GM18873 (cell line): ENCODE results near the gene TBC1D21.
"Not testable (repeated sequence)": the region's sequence is repeated elsewhere in the genome, so short reads cannot be mapped to it uniquely, and the experiment has no call there.

Source experiments
- ATAC-seq: cut with Tn5 transposase; IDR thresholded peaks from one replicate; pipeline ENCODE4 v1.9.1; 2021; ENCODE audit warnings: mild to moderate bottlenecking, moderate library complexity, moderate number of reproducible peaks; ENCODE audit not compliant: unreplicated experiment, low FRiP score

Gene TBC1D21

DNA sequence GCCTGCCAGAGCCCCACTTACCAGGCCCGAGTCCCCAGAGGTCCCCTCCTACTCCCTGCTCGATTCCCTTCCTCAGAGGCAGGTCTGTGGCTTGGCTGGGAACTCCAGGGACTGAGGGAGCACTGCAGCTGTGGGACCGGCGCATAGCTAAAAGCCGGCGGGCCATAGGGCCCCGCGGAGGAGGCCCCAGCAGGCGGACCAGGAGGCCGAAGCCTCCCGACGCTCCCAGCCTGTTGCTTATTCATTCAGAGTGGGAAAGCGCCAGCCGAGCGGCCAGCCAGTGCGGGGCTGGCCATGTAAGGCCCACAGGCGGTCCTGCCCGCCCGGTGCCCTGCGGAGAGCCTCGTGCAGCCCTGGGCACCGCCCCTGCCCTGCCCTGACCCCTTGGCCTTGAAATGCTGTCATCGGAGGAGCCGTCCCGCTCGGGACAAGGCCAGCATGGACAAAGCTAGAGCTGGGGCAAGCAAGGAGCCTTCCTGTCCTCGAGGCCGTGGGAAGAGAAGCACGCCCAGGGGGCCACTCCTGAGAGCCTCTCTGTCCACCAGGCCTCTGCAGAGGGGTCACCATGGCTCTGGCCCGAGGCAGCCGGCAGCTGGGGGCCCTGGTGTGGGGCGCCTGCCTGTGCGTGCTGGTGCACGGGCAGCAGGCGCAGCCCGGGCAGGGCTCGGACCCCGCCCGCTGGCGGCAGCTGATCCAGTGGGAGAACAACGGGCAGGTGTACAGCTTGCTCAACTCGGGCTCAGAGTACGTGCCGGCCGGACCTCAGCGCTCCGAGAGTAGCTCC lies 53.0 kb downstream of the TBC1D21 start, which contains the start of gene LOXL1:
TSS of gene LOXL1 (plus strand) at position 244 of the 784 bp plus-strand sequence. CDS start at position 566, 322 bp downstream.
- no peak for ATAC-seq

DNA sequence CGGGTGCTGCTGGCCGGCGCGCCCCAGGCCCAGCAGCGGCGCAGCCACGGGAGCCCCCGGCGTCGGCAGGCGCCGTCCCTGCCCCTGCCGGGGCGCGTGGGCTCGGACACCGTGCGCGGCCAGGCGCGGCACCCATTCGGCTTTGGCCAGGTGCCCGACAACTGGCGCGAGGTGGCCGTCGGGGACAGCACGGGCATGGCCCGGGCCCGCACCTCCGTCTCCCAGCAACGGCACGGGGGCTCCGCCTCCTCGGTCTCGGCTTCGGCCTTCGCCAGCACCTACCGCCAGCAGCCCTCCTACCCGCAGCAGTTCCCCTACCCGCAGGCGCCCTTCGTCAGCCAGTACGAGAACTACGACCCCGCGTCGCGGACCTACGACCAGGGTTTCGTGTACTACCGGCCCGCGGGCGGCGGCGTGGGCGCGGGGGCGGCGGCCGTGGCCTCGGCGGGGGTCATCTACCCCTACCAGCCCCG lies 53.7 kb downstream of the TBC1D21 start:
- ATAC-seq, result no peak

DNA sequence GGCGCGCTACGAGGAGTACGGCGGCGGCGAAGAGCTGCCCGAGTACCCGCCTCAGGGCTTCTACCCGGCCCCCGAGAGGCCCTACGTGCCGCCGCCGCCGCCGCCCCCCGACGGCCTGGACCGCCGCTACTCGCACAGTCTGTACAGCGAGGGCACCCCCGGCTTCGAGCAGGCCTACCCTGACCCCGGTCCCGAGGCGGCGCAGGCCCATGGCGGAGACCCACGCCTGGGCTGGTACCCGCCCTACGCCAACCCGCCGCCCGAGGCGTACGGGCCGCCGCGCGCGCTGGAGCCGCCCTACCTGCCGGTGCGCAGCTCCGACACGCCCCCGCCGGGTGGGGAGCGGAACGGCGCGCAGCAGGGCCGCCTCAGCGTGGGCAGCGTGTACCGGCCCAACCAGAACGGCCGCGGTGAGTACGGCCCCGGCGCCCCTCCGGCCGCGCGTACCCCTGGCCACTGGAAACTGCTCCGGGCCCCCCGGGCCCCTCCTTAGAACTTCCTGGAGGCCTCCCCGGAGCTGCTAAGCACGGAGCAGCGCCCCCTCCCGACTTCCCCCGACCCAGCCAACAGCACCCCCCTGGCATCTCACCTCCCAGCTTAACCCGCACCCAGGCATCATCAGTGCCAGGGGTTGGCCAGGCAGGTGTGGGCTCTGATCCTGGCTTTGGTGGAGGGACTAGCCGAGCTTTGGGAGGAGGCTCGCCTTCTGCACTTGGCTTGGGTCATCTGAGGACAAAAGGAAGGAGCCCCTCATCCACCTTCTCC lies 54.3 kb downstream of the TBC1D21 start:
- no peak for ATAC-seq

DNA sequence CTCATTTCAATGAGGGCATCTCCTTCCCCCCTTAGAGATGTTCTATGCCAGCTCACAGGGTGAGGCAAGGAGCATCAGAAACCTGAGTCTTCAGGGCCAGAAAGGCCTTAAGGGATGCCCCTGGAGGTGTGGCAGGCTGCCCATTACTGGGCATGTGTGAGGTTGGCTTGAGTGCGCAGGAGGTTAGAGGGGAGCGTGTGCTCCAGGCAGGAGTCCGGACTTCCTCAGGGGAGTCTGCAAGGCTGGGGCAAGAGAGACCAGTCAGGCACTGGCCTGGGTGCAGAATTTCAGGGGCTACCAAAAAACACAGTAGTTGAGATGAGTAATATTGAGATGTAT lies 54.8 kb downstream of the TBC1D21 start:
- ATAC-seq, result no peak

DNA sequence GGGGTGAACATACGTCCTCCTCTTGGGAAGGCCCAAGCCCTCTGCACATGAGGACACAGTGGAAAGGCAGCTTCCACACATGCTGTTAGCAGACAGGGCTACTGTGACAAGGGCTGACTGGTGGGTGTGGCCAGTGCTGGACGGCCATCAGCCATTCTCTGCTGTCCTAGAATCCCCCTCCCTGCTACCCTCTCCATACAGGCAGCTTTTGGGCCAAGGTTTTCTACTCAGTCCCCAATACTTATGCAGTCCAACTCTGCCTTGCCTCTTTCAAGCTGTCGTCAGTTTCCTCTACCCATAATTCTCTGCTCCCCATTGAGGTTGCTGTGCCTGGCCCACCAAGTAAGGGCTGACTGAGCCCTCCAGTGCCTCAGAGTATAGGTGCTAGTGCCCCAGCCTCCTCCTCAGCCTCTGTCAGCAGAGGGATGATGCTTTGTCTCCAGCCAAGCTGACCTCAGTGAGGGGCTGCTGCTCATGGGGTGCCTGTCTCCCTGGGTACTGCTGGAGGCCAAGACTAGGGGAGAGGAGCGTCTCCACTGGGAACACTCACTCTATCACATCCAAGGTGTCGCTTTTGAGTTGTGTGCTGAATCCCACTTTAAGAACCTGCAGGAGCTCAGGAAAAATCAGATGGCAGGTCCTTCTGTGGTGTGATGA lies 55.7 kb downstream of the TBC1D21 start:
- no peak for ATAC-seq

DNA sequence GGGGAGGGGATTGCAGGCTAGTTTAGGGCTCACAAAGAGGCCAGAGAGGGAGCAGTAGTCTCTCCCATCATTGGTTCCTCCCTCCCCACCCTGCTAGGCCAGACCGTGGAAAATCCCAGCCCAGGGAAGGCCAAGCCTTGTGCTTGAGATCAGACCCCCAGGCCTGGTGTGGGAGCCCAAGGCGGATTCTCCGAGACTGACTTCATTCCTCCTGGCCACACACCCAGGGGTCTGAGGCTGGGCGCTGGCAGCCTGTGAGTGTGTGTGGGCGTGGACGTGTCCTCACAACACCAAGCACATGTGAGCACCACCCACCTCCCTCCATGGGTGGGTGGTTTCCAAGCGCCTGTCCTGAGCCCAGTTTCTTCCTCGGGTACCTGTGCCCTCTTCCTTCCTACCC lies 57.0 kb downstream of the TBC1D21 start:
- no peak for ATAC-seq

DNA sequence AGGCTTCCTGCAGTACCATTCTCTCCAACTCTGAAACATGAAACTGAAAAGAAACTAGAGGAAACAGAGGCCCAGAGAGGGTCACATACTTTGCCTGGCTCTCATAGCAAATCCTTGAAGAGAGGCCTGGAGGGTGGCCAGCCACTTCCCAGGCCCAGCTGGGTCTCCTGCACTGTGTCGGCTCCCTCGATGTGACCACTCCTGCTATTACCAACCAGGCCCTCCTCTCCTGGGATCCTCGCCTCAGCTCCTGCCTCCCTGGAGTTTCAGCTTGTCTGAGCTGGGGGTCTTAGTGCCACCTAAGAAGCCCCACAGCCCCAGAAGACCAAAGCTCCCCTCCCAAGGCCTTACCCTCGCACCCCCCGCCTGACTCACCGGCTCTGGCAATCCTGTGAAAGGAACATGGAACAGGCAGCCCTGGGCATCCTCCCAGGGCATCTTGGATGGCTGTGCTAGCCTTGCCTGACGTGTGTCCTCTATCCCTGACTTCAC lies 57.5 kb downstream of the TBC1D21 start:
- ATAC-seq, result no peak

DNA sequence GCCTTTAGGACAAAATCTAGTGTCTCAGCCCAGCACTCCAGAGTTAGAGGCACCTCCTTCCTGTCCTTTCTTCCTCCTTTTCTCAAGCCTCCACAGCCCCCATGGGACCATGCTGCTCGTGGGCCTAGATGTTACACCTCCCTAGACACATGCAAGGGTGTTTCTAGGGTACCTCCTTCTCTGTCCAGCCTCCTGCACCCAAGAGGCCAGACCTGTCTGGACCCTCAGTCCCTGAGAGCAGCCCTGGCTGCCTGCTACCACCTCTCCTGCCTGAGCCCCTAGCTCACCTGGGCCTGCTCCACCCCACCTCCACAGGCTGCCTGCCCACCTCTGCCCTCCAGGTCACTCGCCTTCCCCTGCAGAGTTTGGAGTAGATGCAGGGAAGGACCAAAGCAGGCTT lies 58.1 kb downstream of the TBC1D21 start:
- ATAC-seq, result no peak

DNA sequence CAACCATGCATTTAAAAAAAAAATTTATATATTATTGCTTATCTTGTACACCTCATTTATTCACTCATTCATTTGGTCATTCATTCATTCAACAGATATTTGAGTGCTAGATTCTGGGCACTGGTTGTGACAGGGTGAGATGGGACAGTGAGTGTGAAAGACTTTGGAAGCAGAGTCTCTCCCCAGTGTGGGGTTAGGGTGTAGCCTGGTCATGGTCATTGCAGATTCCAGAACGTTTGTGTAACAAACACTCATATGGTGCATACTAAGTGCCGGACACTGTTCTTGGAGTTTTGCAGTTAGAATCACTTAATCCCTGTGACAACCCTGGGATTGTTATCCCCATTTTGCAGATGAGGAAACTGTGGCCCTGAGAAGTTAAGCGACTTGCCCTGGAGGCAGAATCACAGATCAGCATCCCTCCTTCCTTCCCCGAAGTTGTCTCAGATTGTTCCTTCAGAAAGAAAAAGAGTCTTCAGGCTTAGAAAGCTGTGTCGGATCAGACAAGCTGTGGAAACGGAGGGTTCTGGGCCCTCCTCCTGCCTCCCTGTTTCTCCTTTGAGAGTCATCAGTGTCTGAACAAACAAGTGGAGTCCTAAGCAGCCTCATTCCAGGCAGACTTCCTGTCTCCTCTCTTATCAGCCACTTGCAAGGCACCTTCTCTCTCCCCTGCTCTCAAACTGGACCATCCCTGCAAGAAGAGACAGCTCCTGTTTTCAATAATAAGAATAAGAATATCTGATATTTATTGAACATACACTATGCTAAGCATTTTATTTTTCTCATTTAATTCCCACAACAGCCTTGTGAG lies 59.2 kb downstream of the TBC1D21 start:
- no peak for ATAC-seq

DNA sequence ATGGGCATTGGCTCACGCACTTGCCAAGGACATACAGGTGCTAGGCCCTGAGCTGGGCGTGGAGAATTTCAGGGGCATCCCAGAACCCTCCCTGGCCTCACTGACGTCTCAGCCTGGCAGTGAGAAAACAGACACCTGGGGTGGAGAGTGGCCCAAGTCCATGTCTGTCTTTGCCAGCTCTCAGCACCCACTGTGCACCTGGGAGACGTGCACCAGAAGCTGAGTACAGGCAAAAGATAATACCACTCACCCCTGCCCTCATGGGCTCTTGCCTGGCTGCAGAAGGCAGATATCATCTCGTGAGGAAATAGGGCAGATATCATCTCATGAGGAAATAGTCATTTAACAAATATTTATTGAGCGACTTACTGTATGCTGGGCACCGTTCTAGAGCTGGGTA lies 60.9 kb downstream of the TBC1D21 start:
- ATAC-seq, result no peak

DNA sequence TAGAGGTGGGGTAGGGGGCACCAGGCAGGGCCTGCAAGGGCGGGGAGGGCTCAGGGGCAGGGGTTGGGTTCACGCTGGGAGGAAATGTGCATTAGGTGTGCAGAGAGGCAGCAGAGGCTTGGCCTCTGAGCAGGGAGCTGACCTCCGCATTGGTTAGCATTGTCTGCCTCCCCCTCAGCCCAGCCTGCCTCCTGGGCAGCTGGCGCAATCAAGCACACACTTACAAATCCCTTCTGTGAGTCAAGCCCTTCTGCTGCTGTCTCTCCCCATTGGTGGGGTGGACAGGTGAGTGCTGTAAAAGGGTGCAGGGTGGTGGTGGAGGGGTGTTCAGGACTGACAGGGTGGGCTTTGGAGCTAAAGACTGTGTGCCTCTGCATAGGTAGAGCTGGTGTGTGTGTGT lies 62.2 kb downstream of the TBC1D21 start:
- ATAC-seq, result no peak

DNA sequence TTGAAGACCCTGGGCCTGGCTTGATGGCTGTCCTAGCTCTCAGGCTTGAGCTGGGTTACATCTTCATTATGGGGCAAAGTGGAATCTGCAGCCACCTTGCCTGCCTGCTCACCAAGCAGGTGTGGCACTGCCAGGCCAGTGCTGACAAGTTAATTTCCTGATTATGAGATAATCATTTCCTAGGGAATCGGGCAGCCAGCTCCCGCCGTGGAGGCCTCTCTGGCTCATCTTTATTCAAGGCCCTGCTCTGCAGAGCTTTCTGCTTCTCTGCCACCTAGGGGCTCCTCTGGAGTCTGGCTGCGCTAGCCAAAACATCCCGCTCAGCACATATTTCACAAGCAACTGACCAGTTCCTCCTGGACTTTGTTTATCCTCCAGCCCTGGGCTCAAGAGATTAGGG lies 62.8 kb downstream of the TBC1D21 start:
- no peak for ATAC-seq

DNA sequence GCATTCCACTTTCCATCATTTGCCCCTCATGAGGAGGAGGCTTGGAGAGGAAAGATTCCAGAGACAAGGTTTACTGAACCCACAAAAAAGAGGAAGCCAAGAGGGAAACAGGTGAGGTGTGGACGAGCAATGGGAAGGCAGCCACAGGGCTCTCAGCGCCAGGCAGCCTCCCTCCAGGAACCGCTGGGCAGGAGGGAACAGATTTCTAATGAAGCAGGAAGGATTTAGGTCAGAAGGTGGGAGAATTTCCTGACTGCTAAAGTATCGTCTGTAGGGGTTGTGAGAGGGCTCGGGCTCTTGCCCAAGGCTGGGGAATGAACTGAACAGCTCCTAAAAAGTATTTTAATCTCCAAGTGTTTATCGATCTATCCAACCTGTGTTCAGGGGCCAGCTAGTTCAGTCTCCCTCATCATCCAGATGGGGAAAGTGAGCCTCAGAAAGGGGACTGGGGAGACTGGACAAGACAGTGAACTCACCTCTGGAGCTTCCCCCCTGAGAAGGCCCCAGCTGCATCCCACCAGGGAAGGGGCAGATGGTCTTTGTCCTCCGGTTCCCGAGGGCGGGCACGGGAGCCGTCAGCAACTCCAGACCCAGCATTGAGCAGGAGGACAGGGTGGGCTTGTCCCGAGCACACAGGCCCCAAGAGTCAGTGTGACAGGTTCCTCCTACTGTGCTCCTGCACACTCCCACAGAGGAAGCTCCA lies 63.4 kb downstream of the TBC1D21 start:
- no peak for ATAC-seq

DNA sequence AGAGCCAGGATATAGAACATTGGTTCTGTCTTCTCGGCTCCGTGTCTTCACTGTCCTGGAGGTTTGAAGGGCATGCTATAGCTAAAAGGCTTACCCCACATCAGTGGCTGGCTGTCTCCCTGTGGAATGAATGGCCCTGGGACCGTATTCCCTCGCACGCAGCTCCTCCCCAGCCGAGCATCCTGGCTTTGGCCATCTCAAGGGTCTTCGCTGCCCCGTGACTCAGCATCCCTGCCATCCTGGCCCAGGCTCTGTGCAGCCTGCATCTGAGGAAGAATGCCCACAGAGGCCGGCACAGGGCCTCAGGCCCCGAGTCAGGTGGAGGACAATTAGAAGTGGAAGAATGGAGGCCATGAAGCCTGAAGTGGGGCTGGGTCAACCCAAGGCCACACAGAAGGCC lies 63.9 kb downstream of the TBC1D21 start:
- no peak for ATAC-seq

DNA sequence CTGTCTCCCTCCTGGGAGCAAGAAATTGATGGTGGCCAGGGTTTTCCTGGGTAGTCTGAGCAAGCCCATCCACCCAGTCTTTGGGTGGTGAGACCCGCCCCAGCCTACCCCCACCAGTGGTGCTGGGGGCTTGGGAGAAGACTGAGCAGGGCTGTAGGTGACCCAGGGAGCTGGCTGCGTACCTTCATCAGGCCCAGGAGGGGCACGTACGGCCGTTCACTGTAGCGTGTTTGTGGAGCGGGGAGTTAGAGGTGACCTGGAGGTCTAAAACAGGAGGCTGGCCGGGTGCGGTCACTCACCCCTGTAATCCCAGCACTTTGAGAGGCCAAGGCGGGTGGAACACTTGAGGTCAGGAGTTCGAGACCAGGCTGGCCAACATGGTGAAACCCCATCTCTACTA lies 64.4 kb downstream of the TBC1D21 start:
- no peak for ATAC-seq

DNA sequence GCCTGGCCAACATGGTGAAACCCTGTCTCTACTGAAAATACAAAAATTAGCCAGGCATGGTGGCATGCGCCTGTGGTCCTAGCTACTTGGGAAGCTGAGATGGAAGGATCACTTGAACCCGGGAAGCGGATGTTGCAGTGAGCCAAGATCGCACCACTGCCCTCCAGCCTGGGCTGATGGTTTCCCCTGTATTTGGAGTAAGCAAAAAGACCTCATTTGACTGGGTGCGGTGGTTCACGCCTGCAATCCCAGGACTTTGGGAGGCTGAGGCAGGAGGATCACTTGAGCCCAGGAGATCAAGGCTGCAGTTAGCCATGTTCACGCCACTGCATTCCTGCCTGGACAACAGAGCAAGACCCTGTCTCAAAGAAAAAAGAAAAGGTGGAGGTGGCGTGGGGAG lies 65.2 kb downstream of the TBC1D21 start:
- ATAC-seq, result not testable (repeated sequence)
